Measurements from ENCODE around the gene OSBPL1A.
"Not testable (repeated sequence)": the region's sequence is repeated elsewhere in the genome, so short reads cannot be mapped to it uniquely, and the experiment has no call there.

Gene OSBPL1A

DNA sequence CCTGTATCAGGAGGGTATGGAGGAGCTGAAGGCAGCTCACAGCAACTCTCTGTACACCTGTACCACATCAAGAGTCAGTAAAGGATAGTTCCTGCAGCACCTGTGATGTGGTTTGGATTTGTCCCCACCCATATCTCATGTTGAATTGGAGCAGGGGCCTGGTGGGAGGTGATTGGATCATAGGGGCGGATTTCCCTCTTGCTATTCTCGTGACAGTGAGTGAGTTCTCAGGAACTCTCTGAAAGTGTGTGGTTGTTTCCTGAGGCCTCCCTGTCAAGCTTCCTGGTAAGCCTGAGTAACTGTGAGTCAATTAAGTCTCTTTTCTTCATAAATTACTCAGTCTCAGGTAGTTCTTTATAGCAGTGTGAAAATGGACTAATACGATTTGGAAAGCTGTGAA is 28.9 kb downstream of the OSBPL1A start:
- DNase-seq (ENCODE audit: insufficient read length) (no peak), FAIRE-seq (no peak)
- no peak for TF ChIP-seq POLR2A (IDR thresholded peaks at IDR 0.05; ENCODE audit: low read depth, low read length)

GRCh38 chr18:24366328-24366727 is 31.3 kb downstream of the OSBPL1A start:
- TF ChIP-seq POLR2A (IDR thresholded peaks at IDR 0.05; ENCODE audit: low read depth, low read length) = no peak
- TF ChIP-seq TAF1 (IDR thresholded peaks at IDR 0.05; ENCODE audit: borderline replicate concordance, low read depth, low read length) = no peak
- TF ChIP-seq POLR2AphosphoS5 (IDR thresholded peaks at IDR 0.05; ENCODE audit: low read depth, low read length) = no peak
- DNase-seq (ENCODE audit: insufficient read length) = no peak
- FAIRE-seq = no peak

DNA sequence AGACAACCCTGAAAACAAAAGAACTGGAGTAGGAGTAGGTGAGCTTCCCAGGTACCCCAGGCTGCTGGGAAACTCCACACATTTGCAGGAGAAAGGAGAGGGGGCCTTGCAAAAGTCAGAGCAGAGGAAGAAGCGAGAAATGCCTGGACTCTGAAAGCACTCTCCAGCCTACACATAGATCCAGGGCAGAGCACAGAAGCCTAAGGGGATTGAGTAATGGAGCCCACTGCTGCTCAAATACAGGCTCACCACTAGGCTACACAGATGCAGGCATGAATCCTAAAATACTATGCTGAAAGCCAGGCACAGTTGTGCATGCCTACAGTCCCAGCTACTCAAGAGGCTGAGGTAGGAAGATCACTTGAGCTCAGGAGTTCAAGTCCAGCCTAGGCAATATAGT is 33.4 kb downstream of the OSBPL1A start:
- FAIRE-seq (no peak), DNase-seq (ENCODE audit: insufficient read length) (no peak)
- TF ChIP-seq POLR2A (IDR thresholded peaks at IDR 0.05; ENCODE audit: low read depth, low read length) (no peak), POLR2AphosphoS5 (IDR thresholded peaks at IDR 0.05; ENCODE audit: low read depth, low read length) (no peak), TAF1 (IDR thresholded peaks at IDR 0.05; ENCODE audit: borderline replicate concordance, low read depth, low read length) (no peak)

DNA sequence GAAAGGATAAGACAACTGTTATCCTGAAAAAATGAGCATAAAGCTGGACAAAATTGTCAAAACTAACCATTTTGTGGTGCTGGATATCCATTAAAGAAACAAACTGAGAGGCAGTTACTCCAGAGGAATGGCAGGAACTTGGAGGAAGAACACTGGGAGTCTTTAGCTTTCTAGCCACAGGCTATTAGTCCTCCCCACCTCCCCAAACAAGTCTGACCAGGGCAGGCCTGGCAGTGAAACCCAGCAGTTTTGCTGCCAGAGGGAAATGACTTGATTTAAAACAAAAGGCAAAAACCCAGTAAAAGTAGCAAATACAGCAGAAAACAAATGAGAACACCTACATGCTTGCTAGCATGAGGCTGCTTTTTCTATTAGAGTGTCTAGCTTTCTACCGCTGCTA is 34.9 kb downstream of the OSBPL1A start:
- FAIRE-seq = no peak
- TF ChIP-seq POLR2A (IDR thresholded peaks at IDR 0.05; ENCODE audit: low read depth, low read length) = no peak
- no peak for TF ChIP-seq TAF1 (IDR thresholded peaks at IDR 0.05; ENCODE audit: borderline replicate concordance, low read depth, low read length)
- TF ChIP-seq POLR2AphosphoS5 (IDR thresholded peaks at IDR 0.05; ENCODE audit: low read depth, low read length) = no peak
- no peak for DNase-seq (ENCODE audit: insufficient read length)

DNA sequence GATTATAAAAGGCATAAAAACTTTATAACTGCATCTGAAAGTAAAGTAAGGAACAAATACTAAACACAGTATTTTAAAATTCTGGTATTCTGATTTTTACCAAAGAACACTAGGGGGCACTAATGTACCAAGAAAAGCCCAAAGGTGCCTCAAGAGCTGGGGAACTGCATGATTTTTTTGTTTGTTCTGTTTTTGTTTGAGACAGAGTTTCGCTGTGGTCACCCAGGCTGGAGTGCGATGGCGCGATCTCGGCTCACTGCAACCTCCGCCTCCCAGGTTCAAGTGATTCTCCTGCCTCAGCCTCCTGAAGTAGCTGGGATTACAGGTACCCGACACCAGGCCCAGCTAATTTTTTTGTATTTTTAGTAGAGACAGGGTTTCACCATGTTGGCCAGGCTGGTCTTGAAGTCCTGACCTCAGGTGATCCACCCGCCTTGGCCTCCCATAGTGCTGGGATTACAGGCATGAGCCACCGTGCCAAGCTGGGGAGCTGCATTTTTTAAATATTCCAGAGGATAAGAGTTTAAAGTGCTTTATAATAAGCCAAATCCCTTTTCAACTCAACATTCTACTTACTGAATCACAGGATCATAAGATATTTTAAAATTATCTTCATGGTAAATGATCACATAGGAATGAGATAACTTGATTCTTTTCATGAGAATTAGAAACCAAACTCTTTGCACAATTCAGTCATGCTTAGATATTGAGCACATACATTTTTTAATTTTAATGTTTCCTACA is 37.7 kb downstream of the OSBPL1A start:
- DNase-seq (ENCODE audit: insufficient read length); FAIRE-seq: not testable (repeated sequence)

DNA sequence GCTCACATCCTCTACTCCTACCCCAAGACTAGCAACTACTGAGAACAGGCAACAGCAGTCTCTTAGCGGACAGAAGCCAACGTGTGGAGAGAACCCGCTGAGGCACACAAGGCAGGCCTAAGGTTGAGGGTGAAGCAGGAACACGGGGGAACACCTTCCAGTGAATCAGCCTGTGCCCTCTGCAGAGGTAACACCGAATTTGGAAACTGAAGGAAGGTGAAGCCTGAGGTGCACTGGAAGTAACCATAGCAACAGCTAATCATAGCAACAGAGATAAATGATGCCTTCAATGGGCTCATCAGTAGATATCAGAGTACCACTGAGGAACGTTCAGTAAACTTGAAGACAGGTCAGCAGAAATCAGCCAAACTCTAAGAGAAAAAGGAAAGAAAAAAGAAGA is 43.3 kb downstream of the OSBPL1A start:
- no peak for FAIRE-seq
- no peak for DNase-seq (ENCODE audit: insufficient read length)
- TF ChIP-seq POLR2A (IDR thresholded peaks at IDR 0.05; ENCODE audit: low read depth, low read length) (no peak), TAF1 (IDR thresholded peaks at IDR 0.05; ENCODE audit: borderline replicate concordance, low read depth, low read length) (no peak), POLR2AphosphoS5 (IDR thresholded peaks at IDR 0.05; ENCODE audit: low read depth, low read length) (no peak)

- no peak for FAIRE-seq
- no peak for TF ChIP-seq TAF1 (IDR thresholded peaks at IDR 0.05; ENCODE audit: borderline replicate concordance, low read depth, low read length)
- no peak for TF ChIP-seq POLR2AphosphoS5 (IDR thresholded peaks at IDR 0.05; ENCODE audit: low read depth, low read length)
- TF ChIP-seq POLR2A (IDR thresholded peaks at IDR 0.05; ENCODE audit: low read depth, low read length) = no peak
- no peak for DNase-seq (ENCODE audit: insufficient read length)
These were observed 51.4 kb downstream of the OSBPL1A start for GRCh38 chr18:24346254-24346653.

GRCh38 chr18:24344509-24344908 is 53.1 kb downstream of the OSBPL1A start:
- no peak for TF ChIP-seq POLR2A (IDR thresholded peaks at IDR 0.05; ENCODE audit: low read depth, low read length)
- FAIRE-seq = no peak
- DNase-seq (ENCODE audit: insufficient read length) = no peak

DNA sequence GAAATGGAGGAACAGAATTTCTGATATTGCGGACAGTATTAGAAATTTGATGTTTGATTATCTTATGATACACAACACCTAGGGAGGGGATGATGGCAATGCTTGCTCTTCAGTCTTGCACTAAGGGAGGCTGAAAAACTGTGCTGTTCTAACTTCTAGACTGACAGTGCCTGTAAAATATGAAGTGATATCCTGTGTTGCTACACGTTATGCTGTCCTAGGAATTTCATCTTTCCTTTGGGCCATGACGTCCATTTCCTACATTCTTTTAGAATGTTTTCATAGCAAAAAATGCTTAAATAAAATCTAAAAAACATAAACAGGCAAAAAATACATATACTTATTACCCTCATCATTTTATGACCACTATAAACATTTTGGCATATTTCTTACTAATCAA is 55.3 kb downstream of the OSBPL1A start:
- FAIRE-seq = no peak
- TF ChIP-seq TAF1 (IDR thresholded peaks at IDR 0.05; ENCODE audit: borderline replicate concordance, low read depth, low read length) (no peak), POLR2A (IDR thresholded peaks at IDR 0.05; ENCODE audit: low read depth, low read length) (no peak), POLR2AphosphoS5 (IDR thresholded peaks at IDR 0.05; ENCODE audit: low read depth, low read length) (no peak)
- no peak for DNase-seq (ENCODE audit: insufficient read length)

GRCh38 chr18:24341361-24341760 is 56.3 kb downstream of the OSBPL1A start:
- FAIRE-seq = no peak
- no peak for DNase-seq (ENCODE audit: insufficient read length)
- no peak for TF ChIP-seq POLR2AphosphoS5 (IDR thresholded peaks at IDR 0.05; ENCODE audit: low read depth, low read length)
- no peak for TF ChIP-seq POLR2A (IDR thresholded peaks at IDR 0.05; ENCODE audit: low read depth, low read length)
- TF ChIP-seq TAF1 (IDR thresholded peaks at IDR 0.05; ENCODE audit: borderline replicate concordance, low read depth, low read length) = no peak

GRCh38 chr18:24333084-24333483 is 64.5 kb downstream of the OSBPL1A start:
- DNase-seq (ENCODE audit: insufficient read length) = no peak
- no peak for FAIRE-seq
- no peak for TF ChIP-seq POLR2AphosphoS5 (IDR thresholded peaks at IDR 0.05; ENCODE audit: low read depth, low read length)
- no peak for TF ChIP-seq POLR2A (IDR thresholded peaks at IDR 0.05; ENCODE audit: low read depth, low read length)
- no peak for TF ChIP-seq TAF1 (IDR thresholded peaks at IDR 0.05; ENCODE audit: borderline replicate concordance, low read depth, low read length)

- TF ChIP-seq TAF1 (IDR thresholded peaks at IDR 0.05; ENCODE audit: borderline replicate concordance, low read depth, low read length) = no peak
- TF ChIP-seq POLR2AphosphoS5 (IDR thresholded peaks at IDR 0.05; ENCODE audit: low read depth, low read length) = no peak
- TF ChIP-seq POLR2A (IDR thresholded peaks at IDR 0.05; ENCODE audit: low read depth, low read length) = no peak
- FAIRE-seq = no peak
- no peak for DNase-seq (ENCODE audit: insufficient read length)
These were observed 71.4 kb downstream of the OSBPL1A start for GRCh38 chr18:24326211-24326610.

DNA sequence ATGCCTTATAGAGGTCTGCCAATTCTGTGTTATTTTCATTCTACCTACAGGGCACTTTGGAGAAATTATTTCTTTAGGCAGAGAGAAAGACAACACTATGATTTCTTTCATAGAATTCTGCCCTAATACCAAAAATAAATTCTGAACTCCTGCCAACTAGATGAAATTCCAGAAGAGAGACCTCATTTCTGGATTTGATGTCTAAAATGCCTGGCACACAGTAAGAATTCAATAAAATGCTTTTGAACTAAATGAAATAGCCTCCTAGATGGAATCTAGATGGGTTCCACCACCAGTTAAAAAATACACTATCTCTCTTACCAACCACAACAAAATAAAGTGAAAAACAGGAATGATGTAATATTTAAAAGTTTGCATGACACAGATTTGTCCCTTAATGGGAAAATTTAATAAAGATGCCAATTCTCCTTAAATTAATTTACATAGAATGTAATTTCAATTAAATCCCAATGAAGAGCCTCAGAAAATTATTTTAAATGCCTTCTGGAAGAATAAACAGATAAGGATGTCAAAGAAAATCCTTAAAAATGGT is 75.0 kb downstream of the OSBPL1A start:
- no peak for DNase-seq (ENCODE audit: insufficient read length)
- FAIRE-seq = no peak
- TF ChIP-seq POLR2AphosphoS5 (IDR thresholded peaks at IDR 0.05; ENCODE audit: low read depth, low read length) (no peak), TAF1 (IDR thresholded peaks at IDR 0.05; ENCODE audit: borderline replicate concordance, low read depth, low read length) (no peak), POLR2A (IDR thresholded peaks at IDR 0.05; ENCODE audit: low read depth, low read length) (no peak)
